Suprapubic skin (tissue), 4 donors: Measurements from ENCODE around the gene ITGA4. TPM values are rescaled to one million over a fixed set of nuclear protein-coding genes. Genes with fewer than 3 reads are reported as not detected.
A peak's percentile ranks its signal among the peaks of the same experiment; 100 is the strongest.

ENCODE experiments used
- DNase-seq, 2 donors: peaks; one replicate each; pipeline ENCODE4 v3.0.0-alpha.2; 2019; ENCODE audit warnings: low spot score in 2 of 2
- H3K27ac ChIP-seq: fragments of 200-600 bp; sonication (generic); one replicate; pipeline ENCODE4 v1.5.1; 2019
- H3K27me3 ChIP-seq: fragments of 200-600 bp; sonication (generic); one replicate; pipeline ENCODE4 v1.5.1; 2019
- H3K36me3 ChIP-seq: fragments of 200-600 bp; sonication (generic); one replicate; pipeline ENCODE4 v1.5.1; 2019
- H3K4me1 ChIP-seq: fragments of 200-600 bp; sonication (generic); one replicate; pipeline ENCODE4 v1.5.1; 2019
- H3K4me3 ChIP-seq: fragments of 200-600 bp; sonication (generic); one replicate; pipeline ENCODE4 v1.5.1; 2019; ENCODE audit warnings: mild to moderate bottlenecking
- H3K9me3 ChIP-seq: fragments of 200-600 bp; sonication (generic); one replicate; pipeline ENCODE4 v1.5.1; 2019
- EP300 ChIP-seq: sonication (generic); formaldehyde crosslinking; IDR thresholded peaks from one replicate; pipeline ENCODE4 v1.6.1; 2017; ENCODE audit warnings: antibody characterized with exemption
- POLR2A ChIP-seq, 2 donors: fragments of 450-650 bp; IDR thresholded peaks; one replicate each; pipeline ENCODE4 v1.6.1; 2017; ENCODE audit warnings: antibody characterized with exemption in 2 of 2, mild to moderate bottlenecking in 2 of 2, moderate library complexity in 2 of 2
- POLR2AphosphoS5 ChIP-seq, 3 donors: sonication (generic); formaldehyde crosslinking; IDR thresholded peaks; one replicate each; pipeline ENCODE4 v1.6.1; 2017; ENCODE audit warnings: antibody characterized with exemption in 3 of 3
- WGBS: methylation state at CpG from one replicate; pipeline ENCODE4 v1.1.5; 2018; 5-methylcytosine and 5-hydroxymethylcytosine counted together
- total RNA-seq, 4 donors: library from RNA; depleted of rRNA; stranded (reverse); fragments of >200 nt; gene quantifications; one replicate each; pipeline ENCODE4 v1.1.0, GENCODE V29; 2016
- TF ChIP-seq, protein P1 (sequence below), 2 donors: fragments of 200-600 bp in 1 of 2; fragments of 450-650 bp in 1 of 2; sonication (generic) in 1 of 2; IDR thresholded peaks; one replicate each; pipeline ENCODE4 v1.5.1; 2016 to 2019; ENCODE audit warnings: antibody characterized with exemption in 2 of 2, mild to moderate bottlenecking in 1 of 2, moderate library complexity in 1 of 2

The ITGA4 gene
- 10 to 100 TPM in 1 of 4 donors, 1 to 10 TPM in 1, under 1 TPM in 2; 0.68 to 14.1 (median 0.95) TPM for total RNA-seq

- H3K36me3 ChIP-seq: no peaks in the 10 kb centered on the region
- H3K4me1 ChIP-seq: peaks cover 29% of the 10 kb centered on the region
- TF ChIP-seq POLR2A (IDR thresholded peaks at IDR 0.05) (no peak), EP300 (no peak), POLR2AphosphoS5 (IDR thresholded peaks at IDR 0.05) (no peak)
- TF ChIP-seq, protein P1, sequence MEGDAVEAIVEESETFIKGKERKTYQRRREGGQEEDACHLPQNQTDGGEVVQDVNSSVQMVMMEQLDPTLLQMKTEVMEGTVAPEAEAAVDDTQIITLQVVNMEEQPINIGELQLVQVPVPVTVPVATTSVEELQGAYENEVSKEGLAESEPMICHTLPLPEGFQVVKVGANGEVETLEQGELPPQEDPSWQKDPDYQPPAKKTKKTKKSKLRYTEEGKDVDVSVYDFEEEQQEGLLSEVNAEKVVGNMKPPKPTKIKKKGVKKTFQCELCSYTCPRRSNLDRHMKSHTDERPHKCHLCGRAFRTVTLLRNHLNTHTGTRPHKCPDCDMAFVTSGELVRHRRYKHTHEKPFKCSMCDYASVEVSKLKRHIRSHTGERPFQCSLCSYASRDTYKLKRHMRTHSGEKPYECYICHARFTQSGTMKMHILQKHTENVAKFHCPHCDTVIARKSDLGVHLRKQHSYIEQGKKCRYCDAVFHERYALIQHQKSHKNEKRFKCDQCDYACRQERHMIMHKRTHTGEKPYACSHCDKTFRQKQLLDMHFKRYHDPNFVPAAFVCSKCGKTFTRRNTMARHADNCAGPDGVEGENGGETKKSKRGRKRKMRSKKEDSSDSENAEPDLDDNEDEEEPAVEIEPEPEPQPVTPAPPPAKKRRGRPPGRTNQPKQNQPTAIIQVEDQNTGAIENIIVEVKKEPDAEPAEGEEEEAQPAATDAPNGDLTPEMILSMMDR (IDR thresholded peaks at IDR 0.05): peak; percentile 5 to 66
- H3K9me3 ChIP-seq: no peaks in the 10 kb centered on the region
- H3K27me3 ChIP-seq: peaks cover 5% of the 10 kb centered on the region
- H3K4me3 ChIP-seq: peak within 1 kb of the TSS; percentile 63
- H3K27ac ChIP-seq: peak within 1 kb of the TSS; percentile 57
- DNase-seq: peak; percentile 72 to 83
- under 1% methylated on average over 47 of the region's 67 CpGs for WGBS
These were observed at the start of gene ITGA4 for GRCh38 chr2:181457121-181457740. Gene ITGA4, plus strand, starts transcription at chr2:181457386. Its CDS starts 269 bp downstream, at chr2:181457655.

GRCh38 chr2:181408861-181409260, 48.3 kb upstream of the ITGA4 start:
- no peaks in the 10 kb centered on the region for H3K4me1 ChIP-seq
- TF ChIP-seq, protein P1 (IDR thresholded peaks at IDR 0.05): no peak
- TF ChIP-seq EP300 (no peak), POLR2A (IDR thresholded peaks at IDR 0.05) (no peak), POLR2AphosphoS5 (IDR thresholded peaks at IDR 0.05) (no peak)
- H3K27me3 ChIP-seq: no peaks in the 10 kb centered on the region
- no peak for DNase-seq
- no peak overlapping the region for H3K4me3 ChIP-seq
- 54% methylated on average over 2 of the region's 2 CpGs for WGBS
- H3K9me3 ChIP-seq: no peaks in the 10 kb centered on the region
- no peak overlapping the region for H3K27ac ChIP-seq
- H3K36me3 ChIP-seq: no peaks in the 10 kb centered on the region

GRCh38 chr2:181411105-181411849, 45.9 kb upstream of the ITGA4 start:
- 49% methylated on average over 3 of the region's 5 CpGs for WGBS
- H3K4me3 ChIP-seq: no peak overlapping the region
- no peak for DNase-seq
- H3K36me3 ChIP-seq: no peaks in the 10 kb centered on the region
- H3K4me1 ChIP-seq: no peaks in the 10 kb centered on the region
- H3K9me3 ChIP-seq: peaks cover 4% of the 10 kb centered on the region
- H3K27me3 ChIP-seq: no peaks in the 10 kb centered on the region
- TF ChIP-seq, protein P1 (IDR thresholded peaks at IDR 0.05): no peak
- TF ChIP-seq EP300: no peak
- no peak for TF ChIP-seq POLR2AphosphoS5 (IDR thresholded peaks at IDR 0.05)
- no peak for TF ChIP-seq POLR2A (IDR thresholded peaks at IDR 0.05)
- H3K27ac ChIP-seq: no peak overlapping the region

- H3K9me3 ChIP-seq: peaks cover 4% of the 10 kb centered on the region
- H3K27ac ChIP-seq: no peak overlapping the region
- 82% methylated on average over 8 of the region's 8 CpGs for WGBS
- no peak overlapping the region for H3K4me3 ChIP-seq
- no peak for DNase-seq
- H3K27me3 ChIP-seq: no peaks in the 10 kb centered on the region
- TF ChIP-seq POLR2A (IDR thresholded peaks at IDR 0.05) (no peak), EP300 (no peak), POLR2AphosphoS5 (IDR thresholded peaks at IDR 0.05) (no peak)
- TF ChIP-seq, protein P1 (IDR thresholded peaks at IDR 0.05): no peak
- no peaks in the 10 kb centered on the region for H3K36me3 ChIP-seq
- no peaks in the 10 kb centered on the region for H3K4me1 ChIP-seq
These were observed 37.9 kb upstream of the ITGA4 start for GRCh38 chr2:181419129-181419855.
